GM23248 (cell line): ENCODE data around the gene CDH13.

Experiments
- EZH2 ChIP-seq: fragments of 200-600 bp; sonication (generic); IDR thresholded peaks from 2 replicates; pipeline ENCODE4 v1.6.1; 2018; ENCODE audit warnings: antibody characterized with exemption, mild to moderate bottlenecking; ENCODE audit not compliant: insufficient read depth, poor library complexity, severe bottlenecking
- EZH2phosphoT487 ChIP-seq: fragments of 200-600 bp; sonication (generic); IDR thresholded peaks from 2 replicates; pipeline ENCODE4 v1.6.1; 2018; ENCODE audit warnings: antibody characterized with exemption, moderate library complexity, mild to moderate bottlenecking, low read depth; ENCODE audit not compliant: insufficient read depth

DNA sequence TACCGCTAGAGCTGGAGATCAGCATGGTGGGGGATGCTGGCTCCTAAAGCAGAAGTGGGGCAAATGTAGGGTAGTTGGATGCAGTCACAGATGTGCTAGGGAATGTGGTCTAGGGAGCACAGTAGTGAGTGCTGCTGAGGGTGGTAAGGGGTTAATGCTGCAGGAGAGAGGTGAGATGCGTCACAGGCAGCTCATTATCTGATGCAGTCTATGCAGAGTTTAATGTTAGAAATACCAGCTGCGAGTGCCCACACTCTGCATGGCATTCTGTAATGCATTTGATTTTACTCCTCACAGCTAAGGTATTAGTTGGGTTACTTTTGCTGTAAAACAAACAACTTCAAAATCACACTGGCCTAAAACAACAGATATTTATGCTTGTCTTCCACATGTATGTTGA lies 689.7 kb downstream of the CDH13 start:
- no peak for TF ChIP-seq EZH2
- TF ChIP-seq EZH2phosphoT487, result no peak
